C4-2B (cell line): ENCODE measurements around the gene RPGRIP1L.
"Not testable (repeated sequence)": the region's sequence is repeated elsewhere in the genome, so short reads cannot be mapped to it uniquely, and the experiment has no call there.

ENCODE experiments used
- H3K27ac ChIP-seq: fragments of 450-650 bp; 2 replicates; pipeline ENCODE4 v1.5.1; 2017
- ZFX ChIP-seq: fragments of 450-650 bp; IDR thresholded peaks from 2 replicates; pipeline ENCODE4 v1.6.1; 2017
- TF ChIP-seq, protein P1 (sequence below): fragments of 450-650 bp; conservative IDR thresholded peaks from 2 replicates; pipeline ENCODE4 v1.5.1; 2017; ENCODE audit warnings: mild to moderate bottlenecking

The RPGRIP1L gene

DNA sequence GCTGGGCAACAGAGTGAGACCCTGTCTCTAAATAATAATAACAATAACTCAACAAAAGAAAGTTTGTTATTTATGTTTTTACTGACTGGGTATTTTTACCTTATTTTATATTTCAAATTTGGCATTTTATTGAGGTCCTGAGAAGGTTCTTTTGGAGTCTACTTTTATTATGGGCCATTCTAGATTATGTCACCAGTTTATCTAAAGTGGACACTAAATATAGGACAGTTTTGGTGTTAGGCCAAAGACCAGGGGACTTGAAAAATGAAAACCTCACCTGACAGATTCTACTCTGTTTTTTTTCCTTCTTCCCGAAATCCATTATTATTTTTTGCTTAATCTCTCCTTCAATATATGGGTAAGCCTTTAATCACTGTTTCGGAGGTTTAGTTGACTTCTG lies 8.4 kb upstream of the RPGRIP1L start:
- no peak for TF ChIP-seq ZFX
- TF ChIP-seq, protein P1, sequence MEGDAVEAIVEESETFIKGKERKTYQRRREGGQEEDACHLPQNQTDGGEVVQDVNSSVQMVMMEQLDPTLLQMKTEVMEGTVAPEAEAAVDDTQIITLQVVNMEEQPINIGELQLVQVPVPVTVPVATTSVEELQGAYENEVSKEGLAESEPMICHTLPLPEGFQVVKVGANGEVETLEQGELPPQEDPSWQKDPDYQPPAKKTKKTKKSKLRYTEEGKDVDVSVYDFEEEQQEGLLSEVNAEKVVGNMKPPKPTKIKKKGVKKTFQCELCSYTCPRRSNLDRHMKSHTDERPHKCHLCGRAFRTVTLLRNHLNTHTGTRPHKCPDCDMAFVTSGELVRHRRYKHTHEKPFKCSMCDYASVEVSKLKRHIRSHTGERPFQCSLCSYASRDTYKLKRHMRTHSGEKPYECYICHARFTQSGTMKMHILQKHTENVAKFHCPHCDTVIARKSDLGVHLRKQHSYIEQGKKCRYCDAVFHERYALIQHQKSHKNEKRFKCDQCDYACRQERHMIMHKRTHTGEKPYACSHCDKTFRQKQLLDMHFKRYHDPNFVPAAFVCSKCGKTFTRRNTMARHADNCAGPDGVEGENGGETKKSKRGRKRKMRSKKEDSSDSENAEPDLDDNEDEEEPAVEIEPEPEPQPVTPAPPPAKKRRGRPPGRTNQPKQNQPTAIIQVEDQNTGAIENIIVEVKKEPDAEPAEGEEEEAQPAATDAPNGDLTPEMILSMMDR = no peak
- no peak overlapping the region for H3K27ac ChIP-seq

DNA sequence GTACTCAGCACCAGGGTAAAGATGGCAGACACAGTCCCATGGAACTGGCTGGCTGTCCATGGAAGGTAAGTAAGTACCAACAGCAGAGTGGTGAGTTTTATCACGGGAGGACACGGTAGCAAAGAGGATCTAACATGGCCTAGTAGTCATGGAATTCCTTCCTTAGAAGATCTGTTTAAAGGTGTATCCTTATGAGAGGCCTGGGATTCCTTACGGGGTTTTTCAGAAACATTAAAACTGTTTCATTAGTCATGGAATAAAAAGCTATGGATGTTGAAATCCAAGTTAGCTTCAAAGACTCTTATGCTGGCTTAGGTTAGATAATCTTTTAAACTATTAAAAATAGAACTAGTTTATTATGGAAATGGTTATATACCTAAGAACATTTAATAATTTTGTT lies 7.7 kb upstream of the RPGRIP1L start:
- no peak overlapping the region for H3K27ac ChIP-seq
- TF ChIP-seq ZFX = no peak
- TF ChIP-seq, protein P1 = no peak

DNA sequence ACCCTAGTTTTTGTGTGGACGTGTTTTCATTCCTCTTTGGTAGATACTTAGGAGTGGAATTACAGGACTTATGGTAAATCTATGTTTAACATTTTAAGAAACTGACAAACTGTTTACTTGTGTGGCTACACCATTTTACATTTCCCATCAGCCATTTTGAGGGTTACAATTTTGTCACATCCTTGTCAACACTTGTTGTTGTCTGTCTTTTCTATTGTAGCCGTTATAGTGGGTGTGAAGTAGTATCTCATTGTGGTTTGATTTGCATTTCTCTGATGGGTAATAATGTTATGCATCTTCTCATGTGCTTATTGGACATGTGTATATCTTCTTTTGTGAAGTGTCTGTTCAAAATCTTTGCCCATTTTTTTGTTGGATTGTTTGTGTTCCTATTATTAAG lies 4.8 kb upstream of the RPGRIP1L start:
- TF ChIP-seq, protein P1 = no peak
- TF ChIP-seq ZFX = no peak
- peak overlapping the region; percentile 72; the same call in 1 of the 2 replicates for H3K27ac ChIP-seq

DNA sequence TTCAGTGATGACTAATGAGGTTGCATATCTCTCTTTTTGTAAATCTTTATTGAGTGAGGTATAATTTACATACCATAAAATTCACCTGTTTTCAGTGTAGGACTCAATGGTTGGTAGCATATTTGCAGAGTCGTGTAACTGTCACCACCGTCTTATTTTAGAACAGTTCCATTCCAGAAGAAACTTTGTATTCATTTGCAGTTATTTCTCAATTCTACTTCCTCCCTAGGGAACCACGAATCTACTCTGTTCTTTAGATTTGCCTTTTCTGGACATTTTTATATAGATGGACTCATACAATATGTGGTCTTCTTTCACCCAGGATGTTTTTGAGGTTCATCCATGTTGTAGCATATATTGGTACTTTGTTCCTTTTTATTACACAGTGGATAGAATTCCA lies 4.0 kb upstream of the RPGRIP1L start:
- peak overlapping the region; percentile 72 for H3K27ac ChIP-seq
- no peak for TF ChIP-seq ZFX
- TF ChIP-seq, protein P1 = no peak

DNA sequence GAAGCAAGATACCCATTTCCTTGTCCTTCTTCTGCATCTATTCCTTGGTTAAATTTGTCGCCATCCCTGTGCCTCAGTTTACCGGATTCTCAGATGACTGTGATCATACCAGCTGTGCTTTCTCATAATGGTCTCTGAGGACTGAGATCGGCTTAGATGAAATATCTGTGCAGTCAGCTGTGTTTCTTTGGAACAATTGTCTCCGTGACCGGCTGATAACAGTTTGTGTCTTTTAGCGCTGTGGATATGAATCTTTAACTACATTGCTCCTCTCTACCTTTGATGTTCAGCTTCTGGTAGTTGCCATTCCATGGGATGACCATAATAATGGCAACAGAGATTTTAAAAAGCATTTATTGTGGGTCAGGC lies 770 bp upstream of the RPGRIP1L start:
- no peak for TF ChIP-seq ZFX
- TF ChIP-seq, protein P1 = no peak
- peak overlapping the region; percentile 66 for H3K27ac ChIP-seq

DNA sequence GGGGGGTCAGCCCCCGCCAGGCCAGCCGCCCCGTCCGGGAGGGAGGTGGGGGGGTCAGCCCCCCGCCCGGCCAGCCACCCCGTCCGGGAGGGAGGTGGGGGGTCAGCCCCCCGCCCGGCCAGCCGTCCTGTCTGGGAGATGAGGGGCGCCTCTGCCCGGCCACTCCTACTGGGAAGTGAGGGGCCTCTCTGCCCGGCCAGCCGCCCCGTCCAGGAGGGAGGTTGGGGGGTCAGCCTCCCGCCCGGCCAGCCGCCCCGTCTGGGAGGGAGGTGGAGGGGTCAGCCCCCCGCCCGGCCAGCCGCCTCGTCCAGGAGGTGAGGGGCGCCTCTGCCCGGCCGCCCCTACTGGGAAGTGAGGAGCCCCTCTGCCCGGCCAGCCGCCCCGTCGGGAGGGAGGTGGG lies 5.4 kb downstream of the RPGRIP1L start:
- H3K27ac ChIP-seq = not testable (repeated sequence)

DNA sequence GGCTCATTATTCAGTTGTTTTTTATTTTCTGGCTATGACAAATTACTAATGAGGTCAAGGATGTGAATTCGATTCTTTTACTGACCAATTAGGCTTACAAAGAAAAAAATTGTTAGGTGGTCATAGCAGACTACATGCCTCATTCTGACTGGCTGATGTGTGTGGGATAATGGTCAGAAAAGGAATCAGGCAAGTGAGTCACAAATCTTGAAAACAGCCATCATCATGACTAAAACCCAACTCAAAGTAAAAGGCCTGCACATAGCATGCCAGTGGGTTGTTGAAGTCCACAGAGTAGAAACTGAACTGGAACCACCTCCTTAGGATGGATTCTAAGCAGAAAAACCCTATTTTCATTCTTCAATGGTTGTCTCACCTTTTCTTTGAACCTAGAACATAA lies 8.6 kb downstream of the RPGRIP1L start:
- no peak for TF ChIP-seq ZFX
- TF ChIP-seq, protein P1 = no peak
- no peak overlapping the region for H3K27ac ChIP-seq

DNA sequence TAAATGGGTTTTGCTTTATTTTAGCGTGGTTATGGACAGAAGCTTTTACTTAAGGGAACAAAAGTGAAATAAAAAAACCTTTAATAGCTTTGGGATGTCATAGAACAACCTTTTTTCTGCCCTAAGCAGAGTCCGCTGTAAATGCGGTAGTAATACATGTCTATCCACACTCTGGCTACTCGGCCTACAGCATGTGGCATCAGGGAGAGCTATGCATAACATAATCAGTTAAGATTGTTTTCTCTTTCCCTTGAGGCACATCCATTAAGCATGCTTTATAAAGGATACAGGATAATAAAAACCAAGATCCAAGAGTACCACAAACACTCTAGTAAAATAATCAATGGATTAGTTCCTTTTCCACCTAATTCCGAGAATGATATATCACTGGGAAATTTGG lies 10.3 kb downstream of the RPGRIP1L start:
- H3K27ac ChIP-seq = no peak overlapping the region
- no peak for TF ChIP-seq ZFX
- TF ChIP-seq, protein P1 = no peak
